MCF 10A (cell line): Measurements from ENCODE around the gene S100A7. TPM values are rescaled to one million over a fixed set of nuclear protein-coding genes. Genes with fewer than 3 reads are reported as not detected.

Experiments
- BruUV-seq: library from RNA; stranded (reverse); fragments of 400-500 nt; replicated peaks from 2 replicates; lab custom pipeline; 2021; lab: Mats Ljungman, UMichigan
- CTCF ChIA-PET: fragments of 300-600 bp; sonication (Branson Sonifier 250); formaldehyde crosslinking; extraction: SDS; loops from one replicate; lab custom pipeline; 2021; ENCODE audit warnings: antibody characterized with exemption, inconsistent platforms; lab: Yijun Ruan, JAX
- POLR2A ChIA-PET: fragments of 300-600, 350-650 bp; sonication (Branson Sonifier 250); formaldehyde crosslinking; extraction: SDS; loops from one replicate; lab custom pipeline; 2020; ENCODE audit warnings: antibody characterized with exemption, inconsistent platforms; lab: Yijun Ruan, JAX
- DNase-seq: peaks from one replicate; pipeline ENCODE4 v3.0.0-alpha.2; 2018; ENCODE audit not compliant: unreplicated experiment
- H3K27ac Mint-ChIP-seq: one replicate; pipeline ENCODE4 v1.8.0; 2022; ENCODE audit warnings: mild to moderate bottlenecking, low read depth, mixed read lengths; ENCODE audit not compliant: unreplicated experiment
- H3K27me3 Mint-ChIP-seq: one replicate; pipeline ENCODE4 v1.8.0; 2022; ENCODE audit warnings: mixed read lengths; ENCODE audit not compliant: insufficient read depth, unreplicated experiment
- H3K36me3 Mint-ChIP-seq: one replicate; pipeline ENCODE4 v1.8.0; 2022; ENCODE audit warnings: mild to moderate bottlenecking, moderate library complexity, mixed read lengths; ENCODE audit not compliant: insufficient read depth, unreplicated experiment
- H3K4me1 Mint-ChIP-seq: one replicate; pipeline ENCODE4 v1.8.0; 2022; ENCODE audit warnings: mixed read lengths; ENCODE audit not compliant: insufficient read depth, unreplicated experiment
- H3K4me3 Mint-ChIP-seq: one replicate; pipeline ENCODE4 v1.8.0; 2022; ENCODE audit warnings: mild to moderate bottlenecking, moderate library complexity, mixed read lengths; ENCODE audit not compliant: unreplicated experiment
- H3K9me3 Mint-ChIP-seq: one replicate; pipeline ENCODE4 v1.8.0; 2022; ENCODE audit warnings: mixed read lengths; ENCODE audit not compliant: unreplicated experiment
- CTCF ChIP-seq: fragments of 200-600 bp; IDR thresholded peaks from one replicate; pipeline ENCODE4 v1.8.0; 2022; ENCODE audit warnings: antibody characterized with exemption, mild to moderate bottlenecking; ENCODE audit not compliant: unreplicated experiment
- intact Hi-C: fragments of 100-400 bp; cut with micrococcal nuclease; formaldehyde crosslinking; loops from 2 replicates; pipeline ENCODE4 v1.14.1; 2022
- total RNA-seq: library from RNA; stranded (reverse); gene quantifications from 2 replicates; pipeline ENCODE4 v1.2.3, GENCODE V29; 2022

Gene S100A7
- total RNA-seq, 1 experiment from 2014 or later = not detected

GRCh38 chr1:153443486-153443885, 17.0 kb downstream of the S100A7 start:
- no peak overlapping the region for H3K4me3 Mint-ChIP-seq
- intact Hi-C loops = no loop called here
- no peak for DNase-seq
- CTCF ChIA-PET = interaction anchor here (1.0 kb wide), 1 partner anchor 51 kb away, joined by 3 read pairs; no protein-coding TSS in a partner anchor
- no peak overlapping the region for H3K27ac Mint-ChIP-seq
- no peaks in the 10 kb centered on the region for H3K4me1 Mint-ChIP-seq
- peaks cover 61% of the 10 kb centered on the region for H3K27me3 Mint-ChIP-seq
- BruUV-seq = no TSS peak
- H3K9me3 Mint-ChIP-seq = no peaks in the 10 kb centered on the region
- POLR2A ChIA-PET = no interaction called here
- H3K36me3 Mint-ChIP-seq = no peaks in the 10 kb centered on the region
- no peak for TF ChIP-seq CTCF

- CTCF ChIA-PET = interaction anchor here (0.5 to 3.0 kb wide), 2 partner anchors 54 to 88 kb away, joined by 3 to 18 read pairs; no protein-coding TSS in a partner anchor
- Mint-ChIP-seq H3K4me1 (no peaks in the 10 kb centered on the region), H3K27ac (no peak overlapping the region), H3K27me3 (peaks cover 61% of the 10 kb centered on the region), H3K4me3 (no peak overlapping the region), H3K36me3 (no peaks in the 10 kb centered on the region), H3K9me3 (no peaks in the 10 kb centered on the region)
- no peak for DNase-seq
- intact Hi-C loops = no loop called here
- POLR2A ChIA-PET = interaction anchor here (0.7 to 0.9 kb wide), 2 partner anchors 84 to 88 kb away, joined by 3 read pairs; partner anchors contain the start of gene S100A9
- no TSS peak for BruUV-seq
- no peak for TF ChIP-seq CTCF
Measured at GRCh38 chr1:153441238-153441755, 19.2 kb downstream of the S100A7 start.

DNA sequence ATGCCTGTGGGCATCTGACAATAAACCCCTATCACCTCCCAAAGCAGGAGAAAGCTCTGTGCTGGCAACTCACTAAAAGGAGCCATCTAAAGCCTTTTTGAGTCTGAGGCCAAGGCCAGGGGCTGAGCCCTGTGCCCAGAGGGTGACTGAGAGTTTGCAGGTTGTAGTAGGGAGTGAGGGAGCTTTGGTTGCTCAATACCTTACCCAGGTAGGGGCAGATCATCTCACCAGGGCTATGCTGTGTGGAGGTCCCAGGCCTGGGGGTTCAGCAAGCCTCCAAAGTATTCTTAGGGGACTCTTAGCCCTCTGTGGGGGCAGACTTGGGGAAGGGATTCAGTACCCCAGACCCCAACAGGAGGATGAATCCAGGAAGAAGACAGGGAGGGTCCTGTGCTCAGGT, 21.2 kb downstream of the S100A7 start:
- Mint-ChIP-seq H3K27ac (no peak overlapping the region), H3K4me1 (no peaks in the 10 kb centered on the region), H3K4me3 (no peak overlapping the region), H3K36me3 (no peaks in the 10 kb centered on the region), H3K27me3 (peaks cover 61% of the 10 kb centered on the region), H3K9me3 (no peaks in the 10 kb centered on the region)
- no peak for DNase-seq
- POLR2A ChIA-PET = no interaction called here
- TF ChIP-seq CTCF = no peak
- intact Hi-C loops = no loop called here
- BruUV-seq = no TSS peak
- CTCF ChIA-PET = interaction anchor here (1.6 to 3.0 kb wide), 2 partner anchors 56 to 86 kb away, joined by 4 to 18 read pairs; no protein-coding TSS in a partner anchor

DNA sequence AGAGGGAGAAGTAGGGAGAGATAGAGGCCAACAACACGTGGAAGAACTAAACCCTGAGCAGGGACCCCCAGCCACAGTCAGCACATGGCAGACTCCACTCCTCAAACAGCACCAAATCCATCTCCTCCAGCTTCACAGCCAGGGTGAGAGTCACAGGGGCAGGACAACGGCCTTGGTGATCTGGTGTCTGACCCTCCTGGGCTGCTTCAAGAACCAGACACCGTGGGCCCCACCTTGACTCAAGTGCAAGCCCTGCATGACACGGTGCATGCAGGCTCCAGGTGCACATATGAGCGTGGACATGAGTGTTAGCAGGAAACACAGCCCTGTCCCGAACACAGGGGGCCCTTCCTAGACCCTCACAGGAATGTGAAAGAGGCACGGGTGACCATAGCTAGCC, 21.9 kb downstream of the S100A7 start:
- Mint-ChIP-seq H3K4me3 (no peak overlapping the region), H3K4me1 (no peaks in the 10 kb centered on the region), H3K27ac (no peak overlapping the region), H3K36me3 (no peaks in the 10 kb centered on the region), H3K27me3 (peaks cover 61% of the 10 kb centered on the region), H3K9me3 (no peaks in the 10 kb centered on the region)
- POLR2A ChIA-PET = no interaction called here
- intact Hi-C loops = no loop called here
- TF ChIP-seq CTCF = no peak
- CTCF ChIA-PET = no interaction called here
- DNase-seq = no peak
- BruUV-seq = no TSS peak
